ENCODE data around the gene MTRF1L.
"Not testable (repeated sequence)": the region's sequence is repeated elsewhere in the genome, so short reads cannot be mapped to it uniquely, and the experiment has no call there.

Gene MTRF1L

GRCh38 chr6:152969688-152970418 lies 32.7 kb downstream of the MTRF1L start:
- DNase-seq: no peak

GRCh38 chr6:152966168-152966894 lies 36.2 kb downstream of the MTRF1L start:
- DNase-seq: not testable (repeated sequence)

DNA sequence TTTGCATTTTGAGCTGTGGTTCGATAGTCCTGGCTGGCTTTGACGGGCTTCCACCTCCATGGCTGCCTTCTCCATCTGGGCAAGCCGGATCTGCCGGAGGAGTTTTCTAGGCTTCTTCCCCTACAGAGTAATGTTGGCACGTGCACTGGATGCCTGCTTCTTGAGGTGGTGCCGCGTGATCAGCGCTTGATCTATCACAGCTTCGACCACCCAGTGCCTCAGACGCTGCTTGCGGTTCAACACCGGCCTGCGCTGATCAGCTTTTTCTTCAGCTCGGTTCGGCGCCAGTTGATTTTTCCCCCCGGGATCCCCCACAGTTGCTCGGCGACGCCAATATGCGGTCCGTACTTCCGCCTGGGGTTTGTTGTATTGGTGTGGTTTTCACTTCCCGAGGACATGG lies 43.2 kb downstream of the MTRF1L start:
- DNase-seq: no peak

DNA sequence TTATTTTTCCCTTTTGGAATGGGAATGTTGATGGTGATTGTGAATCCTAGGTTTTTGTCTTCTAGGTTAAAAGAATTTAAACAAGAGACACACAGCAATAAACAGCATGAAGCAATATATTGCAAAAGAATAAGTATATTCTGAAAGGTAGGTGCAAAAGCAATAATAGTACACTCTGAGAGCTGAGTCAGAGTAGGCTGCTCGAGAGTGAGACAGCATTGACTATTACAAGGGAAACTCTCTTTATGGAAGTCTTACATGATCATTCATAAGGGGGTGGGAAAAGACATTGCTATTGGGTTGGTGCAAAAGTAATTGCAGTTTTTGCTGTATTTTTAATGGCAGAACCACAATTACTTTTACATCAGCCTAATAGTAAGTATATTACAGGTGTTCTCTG lies 44.7 kb downstream of the MTRF1L start:
- DNase-seq: no peak

DNA sequence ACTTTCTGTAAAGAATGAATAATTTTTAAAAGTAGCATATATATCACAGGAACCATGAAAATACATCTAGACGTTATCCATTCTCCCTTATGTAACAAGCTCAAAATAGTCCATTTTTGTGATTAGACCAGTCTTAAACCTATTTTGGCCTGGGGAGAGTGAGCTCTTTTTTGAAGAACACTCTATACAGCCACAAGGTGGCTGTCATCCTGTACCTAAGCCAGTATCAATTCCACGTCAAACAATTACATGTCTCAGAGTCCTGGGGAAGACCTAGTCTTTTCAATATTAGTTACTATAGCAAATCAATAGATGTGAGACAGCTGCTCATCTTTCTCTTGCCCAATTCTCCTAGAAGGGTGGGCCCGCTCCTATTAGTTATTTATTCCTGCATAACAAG lies 48.1 kb downstream of the MTRF1L start:
- no peak for DNase-seq

GRCh38 chr6:152952866-152953509 lies 49.5 kb downstream of the MTRF1L start:
- DNase-seq: peak; percentile 1

DNA sequence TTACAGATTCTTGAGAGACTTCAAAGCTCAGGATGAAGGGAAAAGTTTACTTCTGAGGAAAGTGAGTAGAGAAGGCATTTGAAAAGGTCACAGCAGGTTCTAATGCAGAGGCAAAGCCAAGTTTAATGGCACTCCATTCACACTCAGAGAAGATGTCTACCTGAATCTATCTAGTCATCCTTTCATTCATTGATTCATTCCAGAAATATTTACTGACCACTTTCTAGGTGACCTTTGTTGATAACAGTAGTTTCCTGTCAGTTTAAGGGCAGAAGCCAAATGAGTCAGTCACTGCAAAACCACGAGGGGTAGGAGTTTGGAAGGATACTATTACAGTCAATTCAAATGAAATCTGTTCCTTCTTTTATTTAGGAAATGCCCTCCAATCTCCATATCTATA lies 50.5 kb downstream of the MTRF1L start:
- DNase-seq: no peak

DNA sequence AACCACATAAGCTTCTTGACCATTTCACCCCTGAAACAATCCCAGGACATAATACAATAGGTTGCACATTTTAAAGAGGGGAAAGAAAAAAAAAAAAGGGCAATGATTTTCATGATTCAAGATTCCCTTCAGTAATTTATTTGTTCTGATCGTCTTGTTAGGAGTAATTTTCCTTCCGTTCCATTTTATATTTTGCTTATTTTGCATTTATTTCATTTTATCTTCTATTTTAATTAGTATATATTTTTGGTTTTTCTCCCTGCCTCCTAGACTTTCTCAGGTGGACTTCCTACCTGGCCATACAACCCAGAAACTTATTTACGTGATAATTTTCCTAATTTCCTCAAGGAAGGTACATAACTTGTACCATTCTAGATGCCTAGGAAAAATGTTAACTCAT lies 52.3 kb downstream of the MTRF1L start:
- DNase-seq: no peak

DNA sequence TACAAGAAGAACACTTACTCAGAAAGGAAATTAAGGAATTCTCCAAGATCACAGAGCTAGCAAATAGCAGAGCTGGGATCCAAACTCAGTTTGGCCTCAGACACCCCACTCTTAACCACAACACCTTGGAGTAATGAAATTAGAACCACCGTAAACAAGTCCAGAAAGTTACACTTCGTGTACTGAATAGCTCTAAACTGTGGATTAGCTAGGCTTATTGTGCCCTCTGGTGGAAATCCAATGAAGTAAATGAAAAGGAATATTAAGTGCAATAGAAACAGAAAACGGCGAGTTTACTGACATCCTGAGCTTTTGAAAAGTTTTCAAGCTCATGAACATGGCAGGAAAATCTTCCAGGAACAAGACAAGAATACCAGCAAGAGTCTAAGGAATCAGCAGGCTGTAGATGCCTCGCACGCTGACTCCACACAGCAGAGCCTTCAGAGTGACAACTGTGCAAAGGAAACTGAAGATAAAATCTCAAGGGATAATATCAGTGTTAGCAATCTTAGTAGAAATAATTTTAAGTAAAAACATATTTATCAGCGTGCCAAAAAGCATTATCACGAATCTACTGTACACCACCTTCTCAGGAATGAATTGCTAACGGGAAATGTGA lies 54.2 kb downstream of the MTRF1L start:
- peak; percentile 54 for DNase-seq

DNA sequence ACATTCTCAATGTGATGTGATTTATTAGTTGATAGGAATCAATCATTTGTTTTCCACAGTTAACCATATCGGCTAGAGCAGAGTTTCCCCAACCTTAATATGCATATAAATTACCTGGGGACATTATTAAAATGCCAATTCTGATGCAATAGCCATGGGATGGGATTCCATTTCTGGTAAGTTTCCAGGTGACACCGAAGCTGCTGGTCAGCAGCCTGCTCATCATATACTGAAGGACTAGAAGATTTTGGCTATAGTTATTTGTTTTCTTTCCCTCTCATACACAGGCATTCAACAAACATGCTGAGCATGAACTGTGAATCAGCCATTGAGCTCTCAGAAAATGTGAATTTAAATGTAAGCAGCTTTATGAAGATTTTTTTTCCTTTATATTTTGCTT lies 55.5 kb downstream of the MTRF1L start:
- no peak for DNase-seq

GRCh38 chr6:152946484-152946883 lies 56.0 kb downstream of the MTRF1L start:
- no peak for DNase-seq

- no peak for DNase-seq
These were observed 59.1 kb downstream of the MTRF1L start for GRCh38 chr6:152943260-152943897.

DNA sequence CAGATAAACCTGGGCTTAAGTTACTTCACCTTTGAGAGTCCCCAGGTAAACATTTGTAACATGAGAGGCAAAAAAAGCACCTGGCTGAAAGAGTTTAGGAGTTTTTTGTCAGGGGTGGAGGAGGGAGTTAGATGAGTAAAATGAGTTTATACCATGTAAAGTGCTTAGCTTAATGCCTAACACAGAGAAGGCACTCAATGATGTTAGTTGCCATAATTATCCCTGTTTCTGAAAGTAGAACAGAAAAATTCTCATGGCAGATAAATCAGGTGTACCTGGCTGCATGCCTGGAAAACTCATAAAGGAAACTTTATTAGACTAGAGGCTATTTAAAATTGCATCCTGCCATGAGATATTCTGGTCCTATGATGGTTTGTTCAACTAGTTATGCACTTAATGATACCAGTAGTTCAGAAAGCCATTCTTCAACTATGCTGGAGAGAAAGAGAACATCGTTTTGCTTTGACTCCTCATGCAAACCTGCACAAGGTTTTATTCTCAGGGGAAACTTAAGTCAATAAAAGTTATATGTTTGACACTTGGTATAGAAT lies 60.1 kb downstream of the MTRF1L start:
- no peak for DNase-seq

GRCh38 chr6:152941746-152942145 lies 60.8 kb downstream of the MTRF1L start:
- no peak for DNase-seq
